HG03432 (cell line): ENCODE results near the gene PJA2.
A peak's percentile ranks its signal among the peaks of the same experiment; 100 is the strongest.
"Not testable (repeated sequence)": the region's sequence is repeated elsewhere in the genome, so short reads cannot be mapped to it uniquely, and the experiment has no call there.

ENCODE experiments used
- ATAC-seq: cut with Tn5 transposase; IDR thresholded peaks from one replicate; pipeline ENCODE4 v1.9.1; 2021; ENCODE audit warnings: mild to moderate bottlenecking, moderate library complexity; ENCODE audit not compliant: unreplicated experiment

PJA2 gene

DNA sequence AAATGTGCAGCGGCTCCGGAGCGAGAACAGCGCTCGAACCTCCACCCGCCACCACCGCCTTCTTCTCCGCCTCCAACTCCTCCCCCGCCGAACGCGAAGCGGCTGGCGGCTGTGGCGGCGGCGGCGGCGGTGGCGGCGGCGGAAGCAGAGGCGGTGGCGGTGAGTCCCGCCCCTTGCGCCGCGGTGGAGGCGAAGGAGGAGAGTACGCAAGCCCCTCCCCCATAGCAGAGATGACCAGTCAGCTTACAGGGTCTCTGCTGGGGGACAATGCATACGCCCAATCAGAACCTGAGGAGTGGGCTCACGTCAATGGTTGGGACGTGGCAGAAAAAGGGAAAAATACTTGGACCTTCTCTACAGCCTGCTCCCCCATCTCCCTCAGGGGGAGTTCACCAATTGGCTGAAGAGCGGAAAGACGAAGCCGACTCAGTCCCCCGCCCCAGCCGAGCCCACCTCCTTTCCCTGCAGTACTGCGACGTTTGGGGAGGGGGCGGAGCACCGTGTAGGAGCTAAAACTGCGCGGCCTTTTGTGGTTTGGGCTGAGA, at the start of gene PJA2:
Gene PJA2 (minus strand): TSS at position 131 of the 545 bp plus-strand sequence. CDS start 26,541 bp downstream, outside the sequence.
- ATAC-seq, result peak; percentile 82

- ATAC-seq, result peak; percentile 100
These were observed 45.9 kb upstream of the PJA2 start for GRCh38 chr5:109455598-109456096.

- ATAC-seq, result no peak
These were observed 45.1 kb upstream of the PJA2 start for GRCh38 chr5:109454731-109455505.

- no peak for ATAC-seq
These were observed 43.5 kb upstream of the PJA2 start for GRCh38 chr5:109453251-109453650.

DNA sequence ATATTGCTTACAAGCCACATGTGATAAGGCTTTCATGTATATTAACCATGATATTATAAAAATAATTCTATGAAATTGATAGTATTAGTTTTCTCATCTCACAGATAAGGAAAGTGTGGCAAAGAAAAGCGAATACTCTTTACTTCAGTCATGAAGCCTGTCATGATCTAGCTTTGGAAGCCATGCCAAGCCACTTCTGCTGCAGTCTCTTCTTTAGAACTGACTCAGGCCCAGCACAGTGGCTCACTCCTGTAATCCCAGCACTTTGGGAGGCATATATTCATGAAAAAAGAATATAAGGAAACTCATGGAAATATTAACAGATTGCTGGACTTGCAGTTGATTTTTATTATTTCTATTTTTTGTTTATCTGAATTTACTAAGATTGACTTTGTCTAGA, 42.9 kb upstream of the PJA2 start:
- ATAC-seq, result no peak

GRCh38 chr5:109451146-109451545, 41.4 kb upstream of the PJA2 start:
- ATAC-seq, result no peak

GRCh38 chr5:109450129-109450877, 40.5 kb upstream of the PJA2 start:
- no peak for ATAC-seq

DNA sequence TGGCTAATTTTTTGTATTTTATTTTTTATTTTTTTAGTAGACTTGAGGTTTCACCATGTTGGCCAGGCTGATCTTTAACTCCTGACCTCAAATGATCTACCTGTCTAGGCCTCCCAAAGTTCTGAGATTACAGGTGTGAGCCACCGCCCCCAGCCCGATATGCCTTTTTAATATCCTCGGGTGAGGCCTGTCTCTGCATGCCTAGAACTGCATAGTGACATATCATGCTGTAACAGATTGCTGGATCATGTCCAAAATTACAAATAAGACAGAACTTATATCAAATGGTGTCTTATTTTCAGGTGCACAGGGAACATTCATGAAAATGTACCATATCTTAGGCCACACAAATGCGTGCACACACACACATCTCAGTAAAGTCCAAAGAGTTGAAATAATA, 39.1 kb upstream of the PJA2 start:
- ATAC-seq, result no peak

DNA sequence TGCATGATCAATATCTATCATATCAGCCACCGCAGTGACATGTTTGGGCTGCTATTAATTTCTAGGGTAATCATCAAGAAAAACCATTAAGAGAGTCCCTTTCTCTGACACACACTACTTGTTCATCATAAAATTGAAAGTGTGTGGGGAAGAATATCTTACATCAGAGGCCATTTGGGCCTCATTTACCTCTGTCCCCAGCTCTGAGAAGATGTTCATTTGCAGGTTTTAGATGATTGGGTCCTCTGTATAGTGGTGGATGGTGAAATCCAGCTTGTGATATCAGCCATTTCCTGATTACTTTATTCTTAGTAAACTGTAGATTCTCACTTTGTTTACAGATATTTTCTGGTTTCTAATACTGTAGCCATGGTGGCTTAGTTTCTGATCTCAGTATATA, 29.8 kb upstream of the PJA2 start:
- no peak for ATAC-seq

GRCh38 chr5:109426075-109426474, 16.3 kb upstream of the PJA2 start:
- ATAC-seq, result no peak

GRCh38 chr5:109425521-109425920, 15.7 kb upstream of the PJA2 start:
- ATAC-seq, result not testable (repeated sequence)

DNA sequence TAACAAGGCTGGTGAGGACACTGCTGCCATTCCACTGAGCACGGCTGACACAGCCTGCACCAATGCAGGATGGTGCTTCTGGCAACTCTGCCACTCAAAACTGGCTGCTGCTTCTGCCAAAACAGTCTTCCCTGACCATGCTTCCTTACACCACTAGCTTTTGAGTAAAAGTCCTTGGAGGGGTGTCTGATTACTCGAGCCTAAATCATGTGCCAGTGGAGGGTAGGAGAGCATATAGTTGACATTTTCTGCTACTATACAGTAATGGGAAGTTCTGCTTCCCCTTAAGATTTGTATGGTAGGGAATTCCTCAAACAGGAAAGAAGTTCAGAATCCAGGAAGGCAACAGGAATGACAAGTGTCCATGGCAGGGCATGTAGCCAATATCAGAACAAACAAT, 12.2 kb upstream of the PJA2 start:
- no peak for ATAC-seq

- ATAC-seq, result no peak
These were observed 9.1 kb upstream of the PJA2 start for GRCh38 chr5:109418712-109419352.

DNA sequence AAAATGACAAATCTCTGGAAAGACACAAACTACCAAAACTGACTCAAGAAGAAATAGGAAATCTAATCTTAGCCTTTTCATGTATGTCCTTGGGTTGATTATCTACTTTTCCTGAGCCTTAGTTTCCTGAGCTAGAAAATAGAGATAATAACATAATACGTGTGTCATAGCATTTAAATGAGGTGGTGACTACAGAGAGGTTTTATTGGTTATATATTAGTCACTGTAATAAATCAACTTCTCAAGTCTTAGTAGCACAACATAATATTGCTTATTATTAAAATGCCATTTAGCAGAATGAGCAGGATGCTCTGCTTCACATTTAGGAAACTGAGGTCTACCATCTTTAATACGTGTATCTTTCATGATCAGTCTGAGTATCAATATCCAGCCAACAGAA, 7.1 kb upstream of the PJA2 start:
- no peak for ATAC-seq

DNA sequence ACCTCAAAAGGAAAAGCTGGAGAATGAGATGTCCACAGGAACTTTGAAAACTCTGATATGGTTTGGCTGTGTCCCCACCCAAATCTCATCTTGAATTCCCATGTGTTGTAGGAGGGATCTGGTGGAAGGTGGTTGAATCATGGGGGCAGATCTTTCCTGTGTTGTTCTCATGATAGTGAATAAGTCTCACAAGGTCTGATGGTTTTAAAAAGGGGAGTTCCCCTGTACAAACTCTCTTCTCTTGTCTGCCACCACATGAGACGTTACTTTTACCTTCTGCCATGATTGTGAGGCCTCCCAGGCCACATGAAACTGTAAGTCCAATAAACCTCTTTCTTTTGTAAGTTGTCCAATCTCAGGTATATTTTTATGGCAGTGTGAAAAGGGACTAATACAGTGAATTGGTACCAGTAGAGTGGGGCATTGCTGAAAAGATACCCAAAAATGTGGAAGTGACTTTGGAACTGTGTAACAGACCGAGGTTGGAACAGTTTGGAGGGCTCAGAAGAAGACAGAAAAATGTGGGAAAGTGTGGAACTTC, 4.2 kb upstream of the PJA2 start:
- not testable (repeated sequence) for ATAC-seq

DNA sequence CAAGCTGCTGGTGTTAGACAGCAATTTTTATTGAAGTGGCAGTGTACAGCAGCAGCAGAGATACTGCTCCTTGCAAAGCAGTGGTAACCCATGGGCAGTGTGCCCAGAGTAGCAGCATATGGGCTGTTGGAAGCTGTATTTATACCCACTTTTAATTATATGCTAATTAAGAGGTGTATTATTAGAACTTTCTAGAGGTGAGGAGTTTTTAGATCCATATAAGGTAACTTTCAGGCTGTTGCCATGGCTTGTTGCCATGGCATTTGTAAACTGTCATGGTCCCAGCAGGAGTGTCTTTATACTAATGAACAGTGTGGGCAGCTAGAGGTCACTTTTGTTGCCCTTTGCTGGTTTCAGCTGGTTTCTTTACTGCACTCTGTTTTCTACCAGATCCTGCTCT, 3.7 kb upstream of the PJA2 start:
- ATAC-seq, result no peak

DNA sequence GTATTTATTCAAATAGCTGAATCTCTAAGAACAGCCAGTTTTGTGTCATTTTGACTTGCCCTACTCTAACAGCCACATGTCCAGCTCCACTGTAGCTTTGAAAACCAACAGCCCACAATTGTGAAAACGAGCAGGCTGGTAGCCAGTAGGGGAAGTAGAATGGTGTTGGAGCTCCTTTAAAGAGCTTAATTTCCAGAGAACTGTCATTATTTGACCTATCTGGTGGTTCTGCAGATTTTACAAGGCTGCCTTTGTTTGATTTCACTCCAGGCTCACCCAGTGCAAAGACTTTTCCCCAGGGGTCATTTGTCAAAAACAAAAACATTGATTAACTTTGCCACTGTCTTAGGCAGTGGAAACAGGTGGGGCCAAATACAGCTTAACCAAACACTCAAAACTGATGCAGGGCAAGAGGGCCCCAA, 3.2 kb upstream of the PJA2 start:
- no peak for ATAC-seq

DNA sequence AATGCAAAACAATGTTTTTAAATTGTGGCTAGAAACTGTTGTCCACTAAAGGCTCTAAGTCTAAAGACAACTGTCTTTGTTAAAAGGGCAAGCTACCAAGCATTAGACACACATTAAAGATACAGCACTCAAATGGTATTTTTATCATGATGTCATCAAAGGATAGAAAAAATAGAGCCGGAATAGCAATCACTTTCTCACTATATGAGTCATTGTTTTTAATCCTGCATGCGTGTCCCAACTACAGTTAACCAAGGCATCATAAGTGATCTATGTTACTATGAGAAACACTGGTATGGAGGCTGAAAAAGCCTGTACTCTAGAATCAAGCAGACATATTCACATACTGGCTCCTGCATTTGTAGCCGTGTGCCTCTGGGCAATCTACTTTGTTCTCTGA, 1.9 kb upstream of the PJA2 start:
- ATAC-seq, result no peak

DNA sequence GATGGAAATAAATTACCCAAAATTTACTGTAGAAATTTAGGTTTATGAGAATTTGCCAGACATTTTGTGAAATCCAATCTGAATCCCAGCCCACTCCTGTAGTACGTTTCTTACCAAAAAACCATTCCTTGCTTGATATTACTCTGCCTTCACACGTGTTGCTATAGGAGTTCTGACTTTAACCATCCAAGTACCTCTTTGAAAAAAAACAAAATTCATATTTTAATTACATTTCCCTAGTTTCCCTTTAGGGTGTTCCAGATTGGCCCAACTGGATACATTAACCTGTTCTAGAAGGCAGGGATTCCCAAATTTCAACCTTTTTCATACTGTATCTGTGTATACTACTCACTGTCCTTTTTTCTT, 1.4 kb upstream of the PJA2 start:
- ATAC-seq, result no peak

- peak; percentile 23 for ATAC-seq
These were observed 795 bp upstream of the PJA2 start for GRCh38 chr5:109410389-109411148.
